ENCODE data around the gene TRIM63.

Gene TRIM63

GRCh38 chr1:26046246-26047095, 21.0 kb downstream of the TRIM63 start:
- no peak for TF ChIP-seq GLIS3 (CRISPR knock-in tag; IDR thresholded peaks at IDR 0.05)
- no peak for TF ChIP-seq ZNF565 (CRISPR knock-in tag; conservative IDR thresholded peaks at IDR 0.05; ENCODE audit: low read depth)
- no peak for TF ChIP-seq ZFP30 (CRISPR knock-in tag; IDR thresholded peaks at IDR 0.05)
- no peak for TF ChIP-seq CSRNP3 (CRISPR knock-in tag; IDR thresholded peaks at IDR 0.05)
- TF ChIP-seq ESRRG (CRISPR knock-in tag; IDR thresholded peaks at IDR 0.05): no peak
- no peak for TF ChIP-seq PPARA (CRISPR knock-in tag; IDR thresholded peaks at IDR 0.05; ENCODE audit: borderline replicate concordance)
- TF ChIP-seq ZNF70 (CRISPR knock-in tag; IDR thresholded peaks at IDR 0.05): no peak
- TF ChIP-seq PATZ1 (CRISPR knock-in tag; IDR thresholded peaks at IDR 0.05; ENCODE audit: borderline replicate concordance): no peak
- TF ChIP-seq ARNTL (CRISPR knock-in tag; IDR thresholded peaks at IDR 0.05; ENCODE audit: borderline replicate concordance, low read depth): no peak
- no peak for TF ChIP-seq ZC3H10 (CRISPR knock-in tag; IDR thresholded peaks at IDR 0.05)
- no peak for TF ChIP-seq TOX (CRISPR knock-in tag; IDR thresholded peaks at IDR 0.05; ENCODE audit: borderline replicate concordance)

GRCh38 chr1:26045722-26046245, 21.6 kb downstream of the TRIM63 start, which contains the start of gene SLC30A2:
TSS of gene SLC30A2 (minus strand) at chr1:26046118. CDS start at chr1:26045896, 222 bp downstream.
- TF ChIP-seq CREB5 (CRISPR knock-in tag; IDR thresholded peaks at IDR 0.05; ENCODE audit: low read depth) (no peak), ZFP30 (CRISPR knock-in tag; IDR thresholded peaks at IDR 0.05) (no peak), BACH2 (CRISPR knock-in tag; IDR thresholded peaks at IDR 0.05; ENCODE audit: borderline replicate concordance) (no peak), PATZ1 (CRISPR knock-in tag; IDR thresholded peaks at IDR 0.05; ENCODE audit: borderline replicate concordance) (no peak), RARB (CRISPR knock-in tag; IDR thresholded peaks at IDR 0.05) (no peak), PPARA (CRISPR knock-in tag; IDR thresholded peaks at IDR 0.05; ENCODE audit: borderline replicate concordance) (no peak), CSRNP3 (CRISPR knock-in tag; IDR thresholded peaks at IDR 0.05) (no peak), ESRRG (CRISPR knock-in tag; IDR thresholded peaks at IDR 0.05) (no peak), ZFP3 (CRISPR knock-in tag; IDR thresholded peaks at IDR 0.05) (no peak), TSHZ2 (CRISPR knock-in tag; IDR thresholded peaks at IDR 0.05) (no peak), ZNF8 (CRISPR knock-in tag; IDR thresholded peaks at IDR 0.05) (no peak), GLIS3 (CRISPR knock-in tag; IDR thresholded peaks at IDR 0.05) (no peak)
- ATAC-seq: no peak; the same call in 1 of the 3 replicates

More at GRCh38 chr1:26046246-26047095, 21.0 kb downstream of the TRIM63 start:
- no peak; the same call in 2 of the 3 replicates for ATAC-seq

Measured in SK-N-SH treated with all-trans-retinoic acid at 6 μM for 48 hours (cell line).